GM06990 (cell line): ENCODE results near the gene DAAM1.
A peak's percentile ranks its signal among the peaks of the same experiment; 100 is the strongest.

Source experiments
- DNase-seq: peaks from one replicate; pipeline ENCODE4 v3.0.0-alpha.2; 2011; ENCODE audit not compliant: insufficient read length; ENCODE audit errors: extremely low read depth
- H3K27me3 ChIP-seq: replicated peaks from 2 replicates; pipeline ENCODE4 v1.6.0; 2011; ENCODE audit warnings: low read length; ENCODE audit not compliant: control insufficient read depth, insufficient read depth
- H3K36me3 ChIP-seq: 2 replicates; pipeline ENCODE4 v1.5.1; 2011; ENCODE audit warnings: low read length; ENCODE audit not compliant: control insufficient read depth, insufficient read depth
- H3K4me3 ChIP-seq: replicated peaks from 2 replicates; pipeline ENCODE4 v1.5.1; 2011; ENCODE audit warnings: low read depth, mild to moderate bottlenecking, control low read depth, low read length
- CTCF ChIP-seq: IDR thresholded peaks from 2 replicates; pipeline ENCODE4 v1.5.1; 2011; ENCODE audit warnings: low read length, control low read depth, mild to moderate bottlenecking, inconsistent platforms; ENCODE audit not compliant: insufficient read depth, poor library complexity, severe bottlenecking

The DAAM1 gene

DNA sequence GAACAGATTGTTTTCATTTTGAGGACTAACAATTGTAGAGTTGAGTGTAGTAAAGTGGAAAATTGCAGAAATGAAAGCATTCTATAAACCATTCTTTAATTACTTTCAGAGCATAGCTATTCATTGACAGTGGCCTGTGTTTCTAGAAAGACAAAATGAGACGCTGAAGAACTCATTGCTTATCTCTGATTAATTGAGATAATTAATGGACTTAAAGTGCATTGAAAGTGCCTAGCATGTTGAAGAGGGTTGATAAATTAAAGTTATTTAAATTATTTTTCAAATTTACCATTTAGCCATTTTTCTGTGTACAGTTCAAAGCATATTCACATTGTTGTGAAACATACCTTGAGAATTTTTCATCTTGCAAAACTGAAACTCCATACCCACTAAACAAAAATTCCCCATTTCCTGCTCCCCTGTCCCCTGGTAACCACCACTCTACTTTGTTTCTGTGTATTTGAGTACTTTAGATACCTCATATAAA, 57.4 kb downstream of the DAAM1 start:
- Histone ChIP-seq H3K27me3 (no peaks in the 10 kb centered on the region), H3K4me3 (no peak overlapping the region), H3K36me3 (no peaks in the 10 kb centered on the region)
- TF ChIP-seq CTCF: no peak
- peak; percentile 26 for DNase-seq

DNA sequence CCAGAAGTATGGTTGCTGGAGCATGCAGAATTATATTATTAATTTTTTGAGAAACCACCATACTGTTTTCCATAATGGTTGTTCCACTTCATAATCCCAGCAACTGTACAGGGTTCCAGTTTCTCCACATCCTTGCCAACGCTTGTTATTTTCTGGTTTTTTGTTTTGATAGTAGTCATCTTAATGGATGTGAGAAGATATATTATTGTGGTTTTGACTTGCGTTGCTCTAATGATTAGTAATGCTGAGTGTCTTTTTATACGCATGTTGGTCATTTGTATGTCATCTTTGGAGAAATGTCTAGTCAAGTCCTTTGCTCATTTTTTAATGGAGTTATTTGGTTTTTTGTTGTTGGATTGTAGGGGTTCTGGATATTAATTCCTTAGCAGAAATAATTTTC, 58.1 kb downstream of the DAAM1 start:
- Histone ChIP-seq H3K27me3 (no peaks in the 10 kb centered on the region), H3K4me3 (no peak overlapping the region), H3K36me3 (no peaks in the 10 kb centered on the region)
- no peak for DNase-seq
- TF ChIP-seq CTCF: no peak

GRCh38 chr14:59247801-59248584, 59.5 kb downstream of the DAAM1 start:
- Histone ChIP-seq H3K36me3 (no peaks in the 10 kb centered on the region), H3K27me3 (no peaks in the 10 kb centered on the region), H3K4me3 (no peak overlapping the region)
- DNase-seq: no peak
- TF ChIP-seq CTCF: no peak

DNA sequence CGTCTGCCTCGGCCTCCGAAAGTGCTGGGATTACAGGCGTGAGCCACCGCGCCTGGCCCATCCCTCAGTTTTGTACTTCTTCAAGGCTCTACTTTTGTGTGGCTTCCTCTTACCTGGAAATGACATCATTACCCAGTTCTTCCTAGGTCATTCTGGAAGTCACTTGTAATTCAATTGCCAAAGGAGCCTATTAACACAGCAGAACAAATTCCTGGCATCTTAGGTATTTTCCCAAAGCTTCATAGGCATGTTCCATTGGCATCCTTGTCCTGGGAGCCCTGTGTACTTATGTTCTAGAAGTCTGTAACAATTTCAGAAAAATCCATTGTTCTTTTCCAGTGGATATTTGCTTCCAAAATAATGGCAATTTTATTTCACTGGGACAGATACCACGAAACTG, 60.6 kb downstream of the DAAM1 start:
- no peak for TF ChIP-seq CTCF
- no peak for DNase-seq

DNA sequence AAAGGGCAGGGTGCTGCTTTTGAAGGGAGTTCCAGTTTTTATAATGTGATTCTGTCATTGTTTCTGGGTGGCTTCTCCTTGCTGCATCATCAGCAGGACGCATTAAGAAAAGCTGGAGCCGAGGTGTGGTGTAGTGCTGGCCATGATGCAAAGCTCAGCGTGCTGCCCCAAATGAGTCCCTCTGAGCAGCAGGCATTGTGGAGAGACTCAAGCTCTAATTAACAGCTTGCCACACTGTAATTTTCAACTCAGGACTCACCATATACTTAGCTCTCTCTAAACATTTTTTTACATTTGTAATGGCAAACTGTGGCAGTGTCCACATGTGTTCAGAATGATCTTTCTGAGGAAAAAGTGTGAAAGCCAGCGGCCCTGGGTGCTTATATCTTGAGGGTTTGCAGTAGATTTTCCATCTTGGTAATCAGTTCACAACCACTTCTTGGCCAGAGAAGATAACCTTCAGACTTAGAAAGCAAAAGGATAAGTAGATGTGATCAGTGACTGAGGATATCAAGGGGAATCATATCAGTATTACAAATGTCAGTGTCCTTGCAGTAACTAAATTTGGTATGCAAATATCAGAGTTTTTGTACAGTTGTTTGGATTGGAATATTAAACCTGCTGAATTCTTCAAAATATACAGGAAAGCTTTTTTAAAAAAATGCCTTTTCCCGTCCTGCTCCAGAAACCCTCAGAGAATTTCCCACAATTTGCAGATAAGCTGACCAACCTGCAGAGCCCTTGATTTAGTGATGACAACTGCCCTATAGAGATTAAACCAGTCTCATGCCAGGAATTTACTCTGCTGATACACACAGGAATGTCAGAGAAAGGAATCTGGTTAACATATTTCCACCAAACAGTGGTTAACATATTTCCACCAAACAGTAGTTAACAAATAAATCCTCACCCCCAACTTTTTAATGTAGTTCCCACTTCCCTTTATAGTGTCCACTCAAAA, 63.6 kb downstream of the DAAM1 start:
- no peak overlapping the region for H3K4me3 ChIP-seq
- no peak for DNase-seq
- no peak for TF ChIP-seq CTCF

More for the DNA sequence above, 60.6 kb downstream of the DAAM1 start:
- H3K27me3 ChIP-seq: no peaks in the 10 kb centered on the region
- H3K4me3 ChIP-seq: no peak overlapping the region
- H3K36me3 ChIP-seq: no peaks in the 10 kb centered on the region

More for the DNA sequence above, 63.6 kb downstream of the DAAM1 start:
- H3K36me3 ChIP-seq: no peaks in the 10 kb centered on the region
- H3K27me3 ChIP-seq: no peaks in the 10 kb centered on the region
